Neural crest cell (in vitro differentiated cells): ENCODE results near the gene CDC37. TPM values are rescaled to one million over a fixed set of nuclear protein-coding genes. Genes with fewer than 3 reads are reported as not detected.

Experiments
- DNase-seq: peaks from one replicate; pipeline ENCODE4 v3.0.0; 2021; ENCODE audit warnings: low read depth, mixed read lengths, low spot score
- H3K27ac Mint-ChIP-seq: one replicate; pipeline ENCODE4 v1.8.0; 2021; ENCODE audit warnings: mild to moderate bottlenecking, mixed read lengths; ENCODE audit not compliant: unreplicated experiment
- H3K27me3 Mint-ChIP-seq: 2 replicates; pipeline ENCODE4 v1.8.0; 2021; ENCODE audit warnings: low read depth, mild to moderate bottlenecking, mixed read lengths
- H3K36me3 Mint-ChIP-seq: 2 replicates; pipeline ENCODE4 v1.8.0; 2021; ENCODE audit warnings: low read depth, mild to moderate bottlenecking, mixed read lengths
- H3K4me1 Mint-ChIP-seq: 2 replicates; pipeline ENCODE4 v1.8.0; 2021; ENCODE audit warnings: mixed read lengths
- H3K4me3 Mint-ChIP-seq: one replicate; pipeline ENCODE4 v1.8.0; 2021; ENCODE audit warnings: mild to moderate bottlenecking, mixed read lengths
- H3K9me3 Mint-ChIP-seq: 2 replicates; pipeline ENCODE4 v1.8.0; 2021; ENCODE audit warnings: mixed read lengths
- CTCF ChIP-seq: fragments of 200-600 bp; sonication (generic); conservative IDR thresholded peaks from 2 replicates; pipeline ENCODE4 v1.5.0; 2021; ENCODE audit warnings: antibody characterized with exemption, mild to moderate bottlenecking
- total RNA-seq: library from RNA; stranded (reverse); gene quantifications from 2 replicates; pipeline ENCODE4 v1.2.1, GENCODE V29; 2021

CDC37 gene
- total RNA-seq, 1 donor from 2014 or later = 164 TPM

GRCh38 chr19:10418485-10419199, 15.3 kb upstream of the CDC37 start:
- Mint-ChIP-seq H3K27ac (no peak overlapping the region), H3K36me3 (peaks cover 3% of the 10 kb centered on the region), H3K27me3 (peaks cover 87% of the 10 kb centered on the region), H3K4me3 (peak overlapping the region; percentile 43), H3K9me3 (no peaks in the 10 kb centered on the region), H3K4me1 (peaks cover 20% of the 10 kb centered on the region)
- DNase-seq = no peak
- TF ChIP-seq CTCF = no peak

- Mint-ChIP-seq H3K4me3 (peak overlapping the region; percentile 43), H3K27me3 (peaks cover 85% of the 10 kb centered on the region), H3K36me3 (peaks cover 3% of the 10 kb centered on the region), H3K27ac (no peak overlapping the region), H3K9me3 (no peaks in the 10 kb centered on the region), H3K4me1 (peaks cover 20% of the 10 kb centered on the region)
- no peak for DNase-seq
- no peak for TF ChIP-seq CTCF
Measured at GRCh38 chr19:10418235-10418484, 14.8 kb upstream of the CDC37 start.

GRCh38 chr19:10417541-10418234, 14.3 kb upstream of the CDC37 start:
- H3K27me3 Mint-ChIP-seq = peaks cover 80% of the 10 kb centered on the region
- H3K4me3 Mint-ChIP-seq = peak overlapping the region; percentile 43
- DNase-seq = no peak
- peaks cover 20% of the 10 kb centered on the region for H3K4me1 Mint-ChIP-seq
- peaks cover 3% of the 10 kb centered on the region for H3K36me3 Mint-ChIP-seq
- no peak overlapping the region for H3K27ac Mint-ChIP-seq
- TF ChIP-seq CTCF = no peak
- H3K9me3 Mint-ChIP-seq = no peaks in the 10 kb centered on the region

DNA sequence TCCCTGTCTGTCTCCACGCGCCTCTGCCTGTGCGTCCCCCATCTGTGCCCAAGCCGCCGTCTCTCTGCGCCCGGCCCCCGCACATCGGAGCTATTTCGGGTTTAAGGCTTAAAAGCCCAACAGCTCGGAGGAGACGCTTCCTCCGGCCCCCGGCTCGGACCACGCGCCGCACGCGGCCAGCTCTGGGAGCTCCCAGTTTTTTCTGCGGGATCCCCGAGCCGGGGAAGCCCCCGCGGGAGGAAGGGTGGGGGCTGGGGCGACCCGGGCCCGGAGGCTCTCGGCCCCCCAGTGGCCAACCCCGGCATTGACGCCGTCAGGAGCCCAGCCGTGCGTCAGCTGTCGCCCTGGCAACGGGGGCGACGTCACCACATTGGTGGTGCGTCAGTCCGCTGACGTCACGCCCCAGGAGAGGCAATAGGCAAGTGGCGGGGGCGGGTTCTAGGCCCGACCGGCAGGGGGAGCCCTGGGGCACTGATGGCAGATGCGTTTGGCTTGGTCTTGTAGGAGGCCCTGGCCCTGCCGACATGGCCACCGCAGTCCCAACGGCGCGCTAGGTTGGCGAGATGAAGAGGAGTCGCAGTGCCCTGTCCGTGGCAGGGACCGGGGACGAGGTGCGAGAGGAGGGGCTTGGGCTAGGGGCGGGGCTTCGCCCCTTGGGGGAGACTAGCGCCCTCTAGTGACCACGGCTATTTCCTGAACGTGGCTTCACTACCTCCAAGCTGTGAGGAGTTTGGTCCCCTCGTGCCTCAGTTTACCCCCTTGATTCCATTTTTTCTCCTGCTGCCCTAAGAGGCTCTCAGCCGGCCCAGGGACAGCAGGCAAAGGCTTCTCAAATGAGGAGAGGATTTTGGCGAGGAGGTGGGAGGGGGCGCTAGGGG, 13.3 kb upstream of the CDC37 start:
- TF ChIP-seq CTCF = peak; percentile 87
- Mint-ChIP-seq H3K27me3 (peaks cover 75% of the 10 kb centered on the region), H3K4me1 (peaks cover 21% of the 10 kb centered on the region), H3K36me3 (peaks cover 3% of the 10 kb centered on the region), H3K9me3 (no peaks in the 10 kb centered on the region), H3K4me3 (peak overlapping the region; percentile 68), H3K27ac (no peak overlapping the region)
- DNase-seq = peak; percentile 87

- no peak for TF ChIP-seq CTCF
- DNase-seq = no peak
- Mint-ChIP-seq H3K27ac (no peak overlapping the region), H3K4me3 (peak overlapping the region; percentile 65), H3K36me3 (peaks cover 3% of the 10 kb centered on the region), H3K27me3 (peaks cover 69% of the 10 kb centered on the region), H3K9me3 (no peaks in the 10 kb centered on the region), H3K4me1 (peaks cover 21% of the 10 kb centered on the region)
Measured at GRCh38 chr19:10416083-10416379, 12.7 kb upstream of the CDC37 start.
